ENCODE data around the gene TOMM34.

The TOMM34 gene

DNA sequence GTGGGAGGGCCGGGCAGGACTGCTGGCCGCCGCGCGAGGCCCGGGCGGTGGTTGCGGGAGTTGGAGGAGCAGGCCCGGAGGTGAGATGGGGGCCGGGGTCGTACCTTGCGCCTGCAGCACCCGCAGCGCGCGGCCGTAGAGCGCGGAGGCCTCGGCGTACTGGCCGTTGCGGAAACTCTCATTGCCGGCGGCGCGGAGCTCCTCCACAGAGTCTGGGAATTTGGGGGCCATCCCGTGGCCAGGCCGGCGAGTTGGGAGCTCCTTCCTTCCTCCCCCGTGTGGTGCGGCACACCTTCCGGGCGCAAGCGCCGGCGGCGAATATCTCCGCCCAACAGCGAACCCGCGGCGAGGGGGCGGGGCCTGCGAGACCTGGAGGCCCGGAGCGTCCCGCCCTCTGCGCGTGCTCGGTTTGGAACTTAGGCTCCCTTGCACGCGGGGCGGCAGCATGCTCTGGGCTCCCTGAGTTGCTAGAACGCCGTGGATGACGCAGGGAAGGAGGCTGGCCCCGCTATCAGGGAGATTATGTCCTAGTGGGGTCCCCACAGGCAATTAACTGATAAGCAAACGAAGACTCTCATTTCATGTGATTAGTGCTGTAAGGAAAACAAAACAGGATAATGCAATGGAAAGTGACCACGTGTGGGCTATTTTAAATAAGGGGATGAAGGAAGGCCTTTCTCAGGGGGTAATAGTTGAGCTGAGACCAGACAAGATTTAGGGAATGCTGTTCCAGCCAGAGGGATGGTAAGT, at the start of gene TOMM34:
TOMM34 (minus strand) TSS at position 295 of the 750 bp plus-strand sequence; CDS start at position 231, 64 bp downstream.
- DNase-seq, result peak; percentile 86 to 98 (median 96)
- intact Hi-C loops (cut with DNase I), result loop anchor here (5.0 kb wide), 1 partner anchor 73 kb away; the partner anchor contains the start of gene YWHAB

DNA sequence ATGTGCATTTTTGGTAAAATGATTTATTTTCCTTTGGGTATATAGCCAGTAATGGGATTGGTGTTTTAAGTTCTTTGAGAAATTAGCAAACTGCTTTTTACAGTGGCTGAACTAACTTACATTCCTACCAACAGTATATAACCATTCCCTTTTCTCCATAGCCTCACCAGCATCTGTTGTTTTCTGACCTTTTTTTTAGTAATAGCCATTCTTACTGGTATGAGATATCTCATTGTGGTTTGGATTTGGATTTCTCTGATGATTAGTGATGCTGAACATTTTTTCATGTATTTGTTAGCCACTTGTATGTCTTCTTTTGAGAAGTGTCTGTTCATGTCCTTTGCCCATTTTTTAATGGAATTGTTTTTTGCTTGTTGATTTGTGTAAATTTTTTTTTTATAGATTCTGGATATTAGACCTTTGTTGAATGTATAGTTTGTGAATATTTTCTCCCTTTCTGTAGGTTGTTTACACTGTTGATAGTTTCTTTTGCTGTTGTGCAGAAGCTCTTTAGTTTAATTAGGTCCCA, 48.4 kb upstream of the TOMM34 start:
- DNase-seq, result no peak
- intact Hi-C loops (cut with DNase I), result loop anchor here (10.0 kb wide), 1 partner anchor 286 kb away; no protein-coding TSS in a partner anchor

- intact Hi-C loops (cut with DNase I), result no loop called here
- DNase-seq, result no peak
Measured at GRCh38 chr20:44997668-44998067, 37.5 kb upstream of the TOMM34 start.

DNA sequence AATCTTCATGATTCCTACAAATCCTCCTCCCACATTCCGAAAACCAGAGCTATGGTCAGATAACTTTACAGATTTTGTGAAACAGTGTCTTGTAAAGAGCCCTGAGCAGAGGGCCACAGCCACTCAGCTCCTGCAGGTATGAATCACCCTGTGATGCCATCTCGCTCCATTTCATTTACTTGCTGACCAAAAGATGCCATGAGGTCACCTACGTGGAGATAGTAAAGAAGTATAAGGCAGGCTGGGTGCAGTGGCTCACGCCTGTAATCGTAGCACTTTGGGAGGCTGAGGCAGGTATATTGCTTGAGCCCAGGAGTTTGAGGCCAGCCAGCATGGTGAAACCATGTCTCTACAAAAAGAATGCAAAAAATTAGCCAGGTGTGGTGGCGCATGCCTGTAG, 37.0 kb upstream of the TOMM34 start:
- intact Hi-C loops (cut with DNase I), result no loop called here
- no peak for DNase-seq

- intact Hi-C loops (cut with DNase I), result no loop called here
- DNase-seq, result no peak
Measured at GRCh38 chr20:44993343-44993742, 33.1 kb upstream of the TOMM34 start.

DNA sequence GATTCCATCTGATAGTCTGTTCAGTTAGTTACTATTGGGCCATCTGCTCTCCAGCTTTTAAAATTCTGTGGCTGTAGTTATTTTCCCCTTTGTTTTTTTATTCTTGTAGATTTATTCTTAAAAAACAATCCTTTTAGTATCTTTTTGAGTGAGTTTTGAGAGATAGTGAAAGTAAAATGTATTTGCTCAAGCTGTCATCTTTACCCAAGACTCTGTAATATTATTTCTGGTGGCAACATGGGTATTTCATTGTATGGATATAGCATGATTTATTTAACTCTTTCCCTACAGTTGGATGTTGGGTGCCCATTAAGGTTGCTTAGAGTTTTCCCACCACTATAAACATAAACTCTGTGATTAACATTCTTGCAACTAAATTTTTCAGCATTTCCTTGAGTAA, 30.8 kb upstream of the TOMM34 start:
- DNase-seq, result no peak

DNA sequence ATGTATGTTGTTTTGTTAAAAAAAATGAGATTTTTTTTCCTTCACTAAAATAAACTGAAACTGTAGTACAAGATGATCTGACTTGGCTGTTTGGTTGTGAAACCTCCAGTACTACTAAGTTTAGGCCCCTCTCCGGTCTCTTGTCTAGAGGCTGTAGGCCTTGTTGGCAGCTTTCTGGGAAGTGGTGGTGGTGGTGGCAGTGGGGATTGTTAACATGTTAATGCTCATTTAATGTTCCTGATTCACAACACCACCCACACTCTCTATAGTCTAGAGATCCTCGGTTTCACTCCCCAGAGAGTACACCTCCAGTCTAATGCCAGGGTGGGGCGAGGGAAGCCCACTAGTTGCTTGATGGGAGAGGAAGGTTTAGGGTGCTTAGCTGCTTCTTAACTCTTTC, 30.2 kb upstream of the TOMM34 start:
- DNase-seq, result peak in 8 of 42 donors; percentile 6 to 50 (median 12)
- intact Hi-C loops (cut with DNase I), result no loop called here

More for the DNA sequence above, 30.8 kb upstream of the TOMM34 start:
- intact Hi-C loops (cut with DNase I), result no loop called here

DNA sequence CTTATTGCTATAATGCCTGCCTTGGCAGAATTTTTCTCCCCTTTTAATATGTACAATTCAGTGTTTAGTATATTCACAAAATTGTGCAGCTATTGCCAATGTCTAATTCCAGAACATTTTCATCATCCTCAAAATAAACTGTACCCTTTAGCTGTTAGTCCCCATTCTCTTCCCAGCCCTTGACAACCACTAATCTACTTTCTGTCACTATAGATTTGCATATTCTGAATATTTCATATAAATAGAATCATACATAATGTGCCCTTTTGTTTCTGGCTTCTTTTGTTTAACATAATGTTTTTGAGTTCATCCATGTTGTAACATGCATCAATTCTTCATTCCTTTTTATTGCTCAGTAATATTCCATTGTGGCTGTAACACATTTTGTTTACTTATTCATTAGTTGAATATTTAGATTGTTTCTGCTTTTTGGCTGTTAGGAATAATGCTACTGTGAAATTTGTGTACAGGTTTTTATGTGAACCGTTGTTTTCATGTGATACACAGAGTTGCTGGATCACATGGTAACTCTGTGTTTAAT, 28.5 kb upstream of the TOMM34 start:
- no peak for DNase-seq
- intact Hi-C loops (cut with DNase I), result no loop called here

- no peak for DNase-seq
- intact Hi-C loops (cut with DNase I), result no loop called here
Measured at GRCh38 chr20:44983093-44983674, 23.0 kb upstream of the TOMM34 start.

DNA sequence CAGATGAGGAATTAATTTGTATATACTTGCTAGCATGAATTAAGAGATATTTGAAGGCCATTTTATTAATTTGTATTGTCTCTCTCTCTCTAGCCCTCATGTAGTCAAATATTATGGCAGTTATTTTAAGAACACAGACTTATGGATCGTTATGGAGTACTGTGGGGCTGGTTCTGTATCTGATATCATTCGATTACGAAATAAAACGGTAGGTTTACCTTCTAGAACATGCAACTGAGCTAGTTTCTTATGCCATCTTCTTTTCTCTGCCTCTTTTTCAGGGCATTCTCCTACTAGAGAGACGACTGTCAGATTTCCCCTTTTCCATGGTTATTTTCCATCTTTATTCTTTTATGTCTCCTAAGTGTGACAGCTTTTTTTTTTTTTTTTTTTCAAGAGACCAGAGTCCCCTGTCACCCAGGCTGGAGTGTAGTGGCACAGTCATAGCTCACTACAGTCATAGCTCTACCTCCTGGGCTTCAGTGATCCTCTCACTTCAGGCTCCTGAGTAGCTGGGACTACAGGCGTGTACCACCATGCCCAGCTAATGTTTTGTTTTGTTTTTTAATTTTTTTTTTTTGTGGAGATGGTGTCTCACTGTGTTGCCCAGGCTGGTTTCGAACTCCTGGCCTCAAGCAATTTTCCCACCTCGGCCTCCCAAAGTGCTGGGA, 21.7 kb upstream of the TOMM34 start:
- intact Hi-C loops (cut with DNase I), result no loop called here
- DNase-seq, result no peak

- intact Hi-C loops (cut with DNase I), result no loop called here
- DNase-seq, result peak in 7 of 42 donors; percentile 9 to 52 (median 22)
Measured at GRCh38 chr20:44979090-44979621, 19.0 kb upstream of the TOMM34 start.

GRCh38 chr20:44976698-44977097, 16.5 kb upstream of the TOMM34 start:
- no peak for DNase-seq
- intact Hi-C loops (cut with DNase I), result no loop called here

- no peak for DNase-seq
- intact Hi-C loops (cut with DNase I), result no loop called here
Measured at GRCh38 chr20:44973053-44973452, 12.9 kb upstream of the TOMM34 start.

DNA sequence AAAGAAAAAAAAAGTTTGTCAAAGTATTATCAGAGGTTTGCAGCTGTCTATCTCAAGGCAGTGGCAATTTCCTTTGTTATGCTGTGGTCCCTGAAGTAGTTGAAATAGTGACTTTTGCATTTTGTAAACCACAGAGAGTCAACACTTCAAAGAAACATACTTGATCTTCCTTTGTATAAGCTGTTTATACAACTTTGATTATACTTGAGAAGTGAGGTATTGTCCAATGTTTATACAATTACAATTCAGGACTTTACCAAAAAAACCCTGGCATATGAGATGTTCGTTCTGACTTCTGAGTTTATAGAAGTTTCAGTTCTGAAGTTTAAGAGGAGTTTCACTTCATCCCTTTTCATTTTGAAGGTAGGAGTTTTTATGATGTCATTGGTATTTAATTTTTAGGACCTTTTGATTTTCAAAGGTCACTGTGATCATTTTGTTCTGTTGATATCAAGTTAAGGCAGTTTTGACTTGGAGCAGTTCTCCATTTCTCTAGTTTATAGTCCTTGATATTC, 10.1 kb upstream of the TOMM34 start:
- intact Hi-C loops (cut with DNase I), result no loop called here

GRCh38 chr20:44969300-44969894, 9.2 kb upstream of the TOMM34 start:
- intact Hi-C loops (cut with DNase I), result no loop called here
- DNase-seq, result no peak

More for the DNA sequence above, 10.1 kb upstream of the TOMM34 start:
- DNase-seq, result no peak

DNA sequence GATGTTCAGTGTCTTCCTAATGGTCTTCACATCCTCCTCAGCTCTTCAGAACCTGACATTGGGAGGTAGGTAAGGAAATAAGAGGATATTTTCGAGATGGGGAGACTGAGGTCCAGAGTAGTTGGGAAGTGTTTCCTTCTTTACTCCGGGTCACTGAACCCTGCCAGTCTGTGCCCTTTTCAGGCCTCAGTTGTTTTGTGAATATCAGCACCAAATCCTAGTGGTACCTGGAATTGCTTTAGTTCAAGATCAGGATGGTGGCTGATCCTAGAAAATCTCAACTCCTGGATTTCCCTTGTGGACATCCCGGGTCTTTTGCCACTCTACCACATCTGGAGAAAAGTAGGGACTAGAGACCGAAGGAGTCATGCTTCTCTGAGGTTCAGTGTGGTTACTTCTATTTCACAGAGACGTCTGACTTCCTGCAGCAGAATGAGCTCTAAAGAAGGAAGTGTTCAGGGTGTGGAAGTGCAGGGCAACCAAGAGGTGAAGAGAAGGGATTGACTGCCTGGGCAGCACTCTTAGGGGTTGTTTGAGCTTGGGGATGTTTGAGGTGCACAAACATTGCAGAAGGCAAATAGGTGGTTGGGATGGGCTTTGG, 7.1 kb upstream of the TOMM34 start:
- DNase-seq, result peak in 4 of 42 donors; percentile 9 to 45 (median 14)
- intact Hi-C loops (cut with DNase I), result no loop called here

DNA sequence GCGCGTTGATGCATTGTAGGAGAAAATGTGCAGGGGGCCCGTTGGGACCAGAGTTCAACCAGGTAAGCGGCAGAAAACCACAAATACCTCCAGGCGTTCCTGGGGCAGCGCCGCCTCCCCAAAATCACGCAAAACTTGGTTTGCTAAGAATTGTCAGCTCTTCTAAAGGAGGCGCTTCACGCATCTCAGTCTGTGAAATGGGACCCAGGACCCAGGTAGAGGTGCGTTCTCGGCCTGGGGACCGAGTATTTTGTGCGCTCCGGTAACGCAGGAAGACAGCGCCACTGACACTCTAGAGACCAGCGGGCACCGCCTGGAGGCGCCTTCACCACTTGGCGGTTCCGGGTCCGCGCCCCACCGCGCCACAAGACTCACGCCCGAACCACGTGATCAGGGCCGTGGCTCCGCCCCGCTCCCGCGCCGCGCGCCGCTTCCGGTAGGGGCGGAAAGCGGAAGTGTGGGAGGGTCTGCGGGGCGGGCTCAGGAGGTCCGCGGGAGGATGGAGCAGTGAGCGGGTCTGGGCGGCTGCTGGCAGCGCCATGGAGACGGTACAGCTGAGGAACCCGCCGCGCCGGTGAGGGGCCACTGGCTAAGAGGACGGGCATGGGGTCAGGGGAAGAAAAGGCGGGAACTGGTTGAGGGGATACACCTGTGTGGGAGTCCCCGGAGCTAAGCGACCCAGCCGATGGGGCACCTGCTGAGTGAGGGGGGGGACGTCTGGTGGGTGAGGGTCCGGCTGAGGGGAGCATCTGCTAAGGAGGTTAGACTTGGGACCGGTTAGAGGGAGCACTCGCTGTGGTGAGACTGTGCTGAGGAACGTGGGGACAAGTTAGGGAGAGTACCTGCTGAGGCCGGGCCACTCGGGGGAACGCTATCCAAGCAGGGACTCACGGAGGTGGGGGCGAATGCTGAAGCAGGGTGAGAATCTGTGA, 6.1 kb upstream of the TOMM34 start, which contains the start of gene STK4:
STK4 (plus strand) TSS at position 483 of the 932 bp plus-strand sequence; CDS start at position 540, 57 bp downstream.
- peak; percentile 88 to 97 (median 94) for DNase-seq
- intact Hi-C loops (cut with DNase I), result no loop called here

Data from head of caudate nucleus (tissue), 42 donors.